A549 (cell line): Measurements from ENCODE around the gene FADS1.

Experiments used
- CBX2 ChIP-seq: fragments of 200-600 bp; sonication (generic); IDR thresholded peaks from 2 replicates; pipeline ENCODE4 v1.6.1; 2016; ENCODE audit warnings: low read depth, mild to moderate bottlenecking, borderline replicate concordance
- CTCF ChIP-seq: fragments of >200 bp; sonication (Bioruptor Twin); formaldehyde crosslinking; IDR thresholded peaks from 3 replicates; pipeline ENCODE4 v1.5.1; 2016
- EP300 ChIP-seq, 2 experiments: fragments of >200 bp; sonication (Bioruptor Twin); formaldehyde crosslinking; IDR thresholded peaks; 2 replicates in 1 of 2; 3 replicates in 1 of 2; pipeline ENCODE4 v1.6.1; 2016 to 2017
- MAZ ChIP-seq: fragments of 150-350 bp; IDR thresholded peaks from 2 replicates; pipeline ENCODE4 v1.6.1; 2014; ENCODE audit warnings: antibody characterized with exemption, low read depth, low read length, borderline replicate concordance
- NR3C1 ChIP-seq: fragments of >200 bp; sonication (Bioruptor Twin); formaldehyde crosslinking; IDR thresholded peaks from 3 replicates; pipeline ENCODE4 v1.6.1; 2017
- POLR2A ChIP-seq: IDR thresholded peaks from 2 replicates; pipeline ENCODE4 v1.6.1; 2012; ENCODE audit warnings: mild to moderate bottlenecking, low read length
- POLR2AphosphoS2 ChIP-seq: conservative IDR thresholded peaks from 2 replicates; pipeline ENCODE4 v1.6.1; 2012; ENCODE audit warnings: low read length, improper control_type of control experiment, inconsistent platforms
- RAD21 ChIP-seq, 2 experiments: fragments of >200 bp in 1 of 2; sonication (Bioruptor Twin) in 1 of 2; formaldehyde crosslinking in 1 of 2; IDR thresholded peaks in 1 of 2; conservative IDR thresholded peaks in 1 of 2; 2 replicates in 1 of 2; 3 replicates in 1 of 2; pipeline ENCODE4 v1.6.1; 2012 to 2018; ENCODE audit warnings: inconsistent platforms in 1 of 2
- REST ChIP-seq: fragments of 200-600 bp; sonication (generic); IDR thresholded peaks from 2 replicates; pipeline ENCODE4 v1.6.1; 2016; ENCODE audit warnings: antibody characterized with exemption, mild to moderate bottlenecking, moderate library complexity
- ZC3H11A ChIP-seq: fragments of 450-650 bp; IDR thresholded peaks from 2 replicates; pipeline ENCODE4 v1.6.1; 2014; ENCODE audit warnings: antibody characterized with exemption, mild to moderate bottlenecking
- ZFP36 ChIP-seq: fragments of 450-650 bp; IDR thresholded peaks from 2 replicates; pipeline ENCODE4 v1.6.1; 2014; ENCODE audit warnings: borderline replicate concordance; ENCODE audit not compliant: partially characterized antibody
- ZSCAN20 ChIP-seq: fragments of 250-450 bp; sonication (Bioruptor Pico); IDR thresholded peaks from 2 replicates; pipeline ENCODE4 v1.8.0; 2022; ENCODE audit warnings: mild to moderate bottlenecking, moderate library complexity

DNA sequence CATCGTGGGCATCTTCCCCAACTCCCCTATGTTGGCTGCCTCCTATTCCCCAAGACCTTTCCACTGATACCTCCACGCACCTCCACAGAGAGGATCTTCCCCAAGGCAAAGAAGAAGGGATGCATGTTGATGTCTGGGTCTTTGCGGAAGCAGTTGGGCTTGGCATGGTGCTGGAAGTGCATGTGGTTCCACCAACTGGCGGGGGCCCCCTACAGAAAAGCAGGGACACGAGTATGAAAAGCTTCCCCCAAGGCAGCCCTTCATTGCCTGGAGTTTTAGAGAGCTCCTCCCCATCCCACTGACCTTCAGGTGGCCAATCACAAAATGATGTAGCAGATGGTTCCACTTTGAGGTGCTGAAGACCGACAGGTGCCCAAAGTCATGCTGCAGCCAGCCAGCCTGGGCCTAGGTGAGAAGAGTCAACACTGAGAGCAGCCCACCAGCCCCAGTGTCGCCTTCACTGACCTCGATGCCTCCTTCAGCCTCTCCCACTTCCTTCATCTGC is 6.1 kb downstream of the FADS1 start:
- no peak for TF ChIP-seq CTCF
- TF ChIP-seq ZSCAN20 (CRISPR knock-in tag): no peak
- no peak for TF ChIP-seq POLR2A
- TF ChIP-seq RAD21 (conservative IDR thresholded peaks at IDR 0.05 in 1 of 2, IDR thresholded peaks at IDR 0.05 in 1 of 2): no peak
- no peak for TF ChIP-seq ZC3H11A
- no peak for TF ChIP-seq REST
- TF ChIP-seq CBX2: no peak
- no peak for TF ChIP-seq EP300 (IDR thresholded peaks at IDR 0.05)
- TF ChIP-seq POLR2AphosphoS2: no peak
- no peak for TF ChIP-seq MAZ
- no peak for TF ChIP-seq NR3C1
- no peak for TF ChIP-seq ZFP36
